ENCODE data around the gene TNS1. TPM values are rescaled to one million over a fixed set of nuclear protein-coding genes. Genes with fewer than 3 reads are reported as not detected.

Gene TNS1
- total RNA-seq, 1 donor from 2014 or later: 106 TPM

DNA sequence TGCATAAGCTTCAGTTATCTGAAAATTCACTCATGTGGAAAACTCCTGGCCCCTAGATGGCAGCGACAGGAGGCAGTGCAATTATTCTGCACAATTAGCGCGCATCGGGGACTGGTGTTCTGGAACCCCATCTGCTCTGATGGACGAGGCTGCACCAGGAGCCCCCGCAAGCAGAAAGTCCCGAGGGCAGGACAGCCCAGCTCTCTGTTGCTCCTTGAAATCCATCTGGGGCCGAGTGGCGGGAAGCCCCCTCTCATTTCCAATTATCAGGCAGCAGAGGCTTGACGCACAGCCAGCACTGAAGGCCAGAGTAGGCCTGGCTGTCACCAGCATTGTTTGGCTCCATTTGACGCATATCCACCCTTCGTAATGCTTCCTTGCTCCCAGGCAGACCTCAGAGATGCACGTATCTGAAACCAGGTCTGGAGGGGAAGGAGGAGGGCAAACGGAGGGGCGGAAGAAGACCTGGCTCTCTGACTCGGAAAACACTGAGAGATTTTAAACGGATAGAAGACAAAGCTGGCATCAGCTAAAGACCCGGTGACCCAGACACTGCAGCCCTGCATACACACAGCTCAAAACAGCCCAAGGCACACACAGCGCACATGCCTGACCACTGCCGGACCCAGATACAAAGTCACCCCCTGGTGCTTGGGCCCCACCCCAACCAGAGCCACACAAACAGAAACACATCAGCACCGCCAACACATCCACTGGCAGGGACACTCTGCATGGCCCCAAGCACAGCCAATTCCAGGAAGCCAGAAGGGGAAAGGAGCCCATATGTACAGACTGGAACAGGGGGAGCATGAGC is 69.8 kb downstream of the TNS1 start:
- DNase-seq (ENCODE audit: low read depth): no peak

DNA sequence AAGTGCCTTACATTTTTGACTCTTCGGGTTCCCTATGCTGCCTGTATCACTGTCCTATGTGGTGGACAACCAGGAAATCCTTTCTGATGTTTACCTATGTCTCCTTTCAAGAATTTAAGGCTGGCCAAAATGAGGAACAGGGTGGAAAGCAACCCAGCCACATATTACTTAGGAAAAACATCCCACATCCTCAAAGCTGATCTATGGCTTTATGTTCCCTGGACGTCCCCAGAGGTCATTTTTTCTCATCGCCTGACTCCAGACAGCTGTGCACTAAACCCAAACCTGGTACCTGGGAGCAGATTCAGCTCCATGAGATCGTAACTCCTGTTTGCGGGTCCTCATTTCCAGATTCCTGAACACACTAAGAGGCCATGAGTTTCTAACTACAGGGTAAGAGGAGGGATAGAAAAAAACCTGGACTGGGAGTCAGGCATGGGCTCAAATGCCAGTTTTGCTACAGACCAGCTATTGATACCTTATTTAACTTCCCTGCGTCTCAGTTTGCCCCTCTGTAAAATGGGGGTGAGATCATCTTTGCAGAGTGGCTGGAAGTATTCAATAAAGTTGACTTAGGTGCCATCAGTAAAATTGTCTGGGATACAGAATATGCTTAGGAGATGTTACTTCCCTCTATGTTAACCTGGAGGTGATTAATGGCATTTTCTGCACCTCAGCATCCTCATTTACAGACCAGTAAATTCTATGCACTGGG is 70.8 kb downstream of the TNS1 start:
- no peak for DNase-seq (ENCODE audit: low read depth)

DNA sequence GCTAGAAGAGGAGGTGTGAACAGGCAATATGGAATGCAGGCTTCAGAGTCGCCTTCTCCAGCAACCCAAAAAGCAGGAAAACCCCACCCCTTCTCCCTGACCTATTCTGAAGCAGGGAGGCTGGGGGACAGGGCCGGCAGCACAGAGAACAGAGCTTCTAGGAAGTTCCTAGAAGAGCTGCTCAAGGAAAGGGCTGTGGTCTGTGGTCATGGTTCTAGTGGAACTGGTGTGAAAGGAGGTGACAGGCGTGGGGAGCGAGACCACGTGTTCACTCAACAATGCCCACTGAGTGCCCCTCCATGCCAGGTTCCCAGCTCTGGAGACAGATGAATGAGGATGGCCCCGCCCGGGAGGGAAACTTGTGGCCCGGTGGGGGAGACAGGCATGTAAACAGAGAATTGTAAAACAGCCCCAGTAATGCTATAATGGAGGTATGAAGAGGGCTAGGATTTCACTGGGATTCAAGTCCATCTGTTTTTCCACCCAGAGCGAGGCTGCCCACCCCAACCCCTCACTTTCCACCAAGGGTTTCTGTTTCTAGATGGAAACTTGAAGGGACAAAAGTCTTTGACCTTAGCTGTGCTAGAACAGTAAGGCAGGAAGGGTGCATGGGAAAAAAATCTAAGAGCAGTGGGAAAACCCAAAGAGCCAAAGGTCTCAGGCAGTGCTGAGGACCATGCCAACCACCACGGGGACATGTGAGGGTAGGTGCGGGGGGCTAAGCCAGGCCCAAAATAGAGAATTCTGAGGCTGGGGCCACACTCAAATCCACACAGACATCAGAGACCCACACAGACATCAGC is 71.8 kb downstream of the TNS1 start:
- DNase-seq (ENCODE audit: low read depth): peak; percentile 88

DNA sequence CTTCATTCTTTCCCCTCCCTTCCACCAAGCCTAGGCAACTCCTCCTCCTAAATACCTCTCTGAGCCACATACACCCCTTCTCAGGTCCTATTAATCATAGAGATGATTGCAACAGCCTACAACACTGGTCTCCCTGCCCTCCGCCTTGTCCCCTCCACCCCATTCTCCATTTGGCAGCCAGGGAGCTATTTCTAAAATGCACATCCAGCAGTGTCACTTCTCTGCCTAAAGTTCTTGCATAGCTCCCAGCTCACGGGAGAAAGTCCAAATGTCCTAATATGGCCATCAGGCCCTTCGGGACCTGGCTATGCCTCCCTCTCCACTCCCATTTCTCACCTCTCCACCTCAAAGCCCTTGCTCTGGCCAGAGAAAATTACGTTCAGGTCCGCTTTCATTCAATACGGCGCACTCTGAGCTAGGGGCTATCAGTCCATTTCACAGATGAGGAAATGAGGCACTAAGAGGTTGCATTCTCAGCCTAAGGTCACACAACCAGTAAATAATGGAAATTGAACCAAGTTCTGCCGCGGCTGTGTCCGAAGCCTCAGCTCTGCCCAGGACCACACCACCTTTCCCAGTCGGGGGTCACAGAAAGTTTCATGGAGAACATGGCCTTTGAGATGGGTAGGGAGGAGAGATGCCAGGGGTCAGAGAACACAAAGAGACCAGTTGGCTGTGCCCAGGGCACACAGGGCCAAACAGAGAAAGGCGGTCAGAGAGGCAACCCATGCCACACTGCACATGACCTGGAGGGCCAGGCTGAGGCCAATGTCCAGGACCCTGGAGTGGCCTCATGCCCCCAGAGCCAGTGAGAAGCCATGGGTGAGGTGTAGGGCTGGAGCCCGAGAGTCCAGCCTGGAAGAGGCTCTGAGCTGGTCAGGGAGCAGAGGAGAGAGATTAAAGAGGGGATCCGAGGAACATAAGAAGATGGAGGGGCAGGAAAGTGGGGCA is 72.8 kb downstream of the TNS1 start:
- DNase-seq (ENCODE audit: low read depth): no peak

DNA sequence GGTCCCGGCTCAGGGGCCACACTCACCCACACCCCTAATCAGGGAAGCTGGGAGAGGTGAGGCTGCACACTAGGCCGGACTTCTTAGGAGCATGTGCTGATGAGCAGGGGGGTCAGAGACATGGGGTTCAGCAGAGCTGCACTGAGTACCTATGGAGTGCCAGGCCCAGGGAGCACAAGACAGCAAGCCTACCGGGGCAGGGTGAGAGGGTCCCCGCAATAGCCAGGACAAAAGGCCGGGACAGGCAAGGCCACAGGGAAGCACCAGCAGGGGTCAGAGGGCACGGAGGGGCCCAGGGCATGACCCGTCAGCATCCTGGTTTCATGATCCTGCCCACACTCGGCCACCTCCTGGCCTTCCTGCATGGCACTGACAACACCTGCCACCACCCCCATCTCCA is 73.5 kb downstream of the TNS1 start:
- DNase-seq (ENCODE audit: low read depth): no peak

DNA sequence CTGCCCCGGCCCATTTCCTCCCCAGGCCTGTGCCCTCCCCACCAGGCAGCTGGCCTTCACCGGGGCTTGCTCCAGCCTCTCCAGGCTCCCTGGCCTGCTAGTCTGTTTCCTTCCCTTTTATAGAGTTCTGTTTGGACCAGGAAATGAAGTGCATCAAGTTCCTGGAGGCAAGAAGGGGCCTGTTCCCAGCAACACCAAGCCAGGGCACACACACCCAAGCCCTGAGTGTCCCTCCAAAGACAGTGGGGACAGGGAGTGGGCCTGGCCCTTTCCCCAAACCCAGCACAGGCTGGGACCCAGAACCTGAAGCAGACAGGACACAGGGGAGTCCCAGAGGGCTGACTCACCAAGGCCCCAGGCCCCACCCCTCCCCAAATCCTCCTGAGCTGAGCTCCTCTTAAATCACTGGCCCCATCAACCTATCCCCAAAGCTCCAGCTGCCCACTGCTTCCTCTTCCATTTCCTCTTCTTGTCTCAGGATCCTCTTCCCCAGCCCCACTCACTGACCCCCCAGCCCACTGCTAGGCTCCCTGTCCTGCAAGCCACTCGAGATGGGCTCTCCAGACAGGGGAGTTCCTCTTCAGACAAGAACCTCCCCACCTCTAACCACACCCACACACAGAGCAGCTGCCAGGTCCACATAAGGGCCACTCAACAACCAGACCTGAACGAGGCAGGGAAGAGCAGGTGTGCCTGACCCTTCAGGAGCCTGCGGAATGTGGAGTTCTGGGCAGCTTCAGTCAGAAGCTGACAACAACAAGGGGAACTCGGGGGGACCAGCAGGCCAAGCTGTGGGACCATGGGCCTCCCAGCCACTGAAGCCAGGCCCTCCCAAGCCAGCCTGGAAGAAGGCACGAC is 74.2 kb downstream of the TNS1 start:
- DNase-seq (ENCODE audit: low read depth): no peak

DNA sequence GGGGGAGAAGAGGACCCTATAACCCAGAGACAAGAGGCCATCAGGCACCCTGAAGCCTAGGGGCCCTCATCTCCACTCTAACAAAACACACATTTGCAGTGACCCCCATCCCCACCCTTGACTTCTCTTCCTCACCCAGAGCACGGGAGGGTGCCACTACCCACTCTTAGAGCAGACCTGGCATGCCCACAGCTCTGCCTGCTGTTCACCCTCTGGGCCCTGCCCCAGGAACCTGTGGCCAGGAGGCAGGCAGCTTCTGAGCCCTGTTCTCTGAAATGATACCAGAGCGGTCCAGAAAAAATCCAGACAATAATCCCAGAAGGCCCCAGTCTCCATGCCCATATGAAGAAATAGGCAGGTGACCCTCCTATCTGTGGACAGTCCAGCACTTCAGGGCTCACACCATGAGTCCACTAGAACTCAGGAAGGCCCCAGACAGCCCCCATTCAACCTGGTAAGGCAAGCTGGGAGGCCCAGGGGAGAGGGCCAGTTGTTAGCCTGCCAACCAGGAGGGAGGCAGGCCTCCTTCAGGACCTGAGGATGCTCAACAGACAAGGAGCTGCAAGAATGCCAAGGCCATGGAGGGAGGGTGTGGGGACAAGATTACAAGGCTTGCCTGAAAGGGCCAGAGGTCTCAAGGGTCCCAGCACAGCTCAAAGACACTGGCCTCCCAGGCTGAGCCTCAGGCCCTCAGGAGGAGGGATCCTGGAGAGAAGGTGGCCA is 75.0 kb downstream of the TNS1 start:
- DNase-seq (ENCODE audit: low read depth): no peak

DNA sequence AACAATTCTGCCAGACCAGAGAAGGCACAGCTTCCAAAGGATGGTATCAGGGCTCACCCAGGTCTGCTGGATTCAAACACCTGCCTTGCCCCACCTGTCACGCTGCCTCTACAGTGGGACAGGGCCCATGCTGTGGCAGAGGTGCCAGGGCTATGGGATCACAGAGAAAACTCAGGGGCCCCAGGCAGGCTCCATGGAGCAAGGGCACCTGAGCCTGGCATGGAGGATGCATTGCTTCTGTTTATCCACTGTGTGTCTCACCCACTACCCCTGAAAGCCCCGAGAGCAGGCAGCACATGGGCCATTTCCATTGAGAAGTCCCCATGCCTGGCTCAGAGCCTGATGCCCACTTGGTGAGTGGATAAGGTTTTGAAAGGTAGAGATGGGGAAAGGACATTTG is 76.0 kb downstream of the TNS1 start:
- no peak for DNase-seq (ENCODE audit: low read depth)

DNA sequence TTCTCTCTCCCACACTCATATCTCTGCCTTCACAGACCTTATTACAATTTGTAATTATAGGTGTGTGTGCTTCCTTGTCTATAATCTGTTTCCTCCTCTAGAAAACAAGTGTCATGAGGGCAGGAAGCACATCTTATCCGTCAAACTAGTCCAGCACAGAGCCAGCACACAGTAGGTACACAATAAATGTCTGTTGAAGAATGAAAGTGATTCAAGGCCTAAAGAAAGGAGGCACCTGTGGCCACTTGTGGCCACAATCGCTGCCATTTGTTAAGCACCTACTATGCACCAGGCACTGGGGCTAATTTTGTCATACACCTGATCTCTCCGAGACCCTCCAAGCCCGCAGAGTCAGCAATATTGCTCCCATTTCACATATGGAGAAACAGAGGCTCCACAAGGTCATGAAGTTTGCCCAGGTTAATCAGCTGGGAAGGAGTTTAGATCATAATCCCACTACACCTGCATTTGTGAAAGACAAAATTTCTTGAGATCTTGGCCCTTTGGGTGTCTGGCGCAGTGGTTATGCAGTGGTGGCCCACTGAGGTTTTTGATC is 78.4 kb downstream of the TNS1 start:
- no peak for DNase-seq (ENCODE audit: low read depth)

DNA sequence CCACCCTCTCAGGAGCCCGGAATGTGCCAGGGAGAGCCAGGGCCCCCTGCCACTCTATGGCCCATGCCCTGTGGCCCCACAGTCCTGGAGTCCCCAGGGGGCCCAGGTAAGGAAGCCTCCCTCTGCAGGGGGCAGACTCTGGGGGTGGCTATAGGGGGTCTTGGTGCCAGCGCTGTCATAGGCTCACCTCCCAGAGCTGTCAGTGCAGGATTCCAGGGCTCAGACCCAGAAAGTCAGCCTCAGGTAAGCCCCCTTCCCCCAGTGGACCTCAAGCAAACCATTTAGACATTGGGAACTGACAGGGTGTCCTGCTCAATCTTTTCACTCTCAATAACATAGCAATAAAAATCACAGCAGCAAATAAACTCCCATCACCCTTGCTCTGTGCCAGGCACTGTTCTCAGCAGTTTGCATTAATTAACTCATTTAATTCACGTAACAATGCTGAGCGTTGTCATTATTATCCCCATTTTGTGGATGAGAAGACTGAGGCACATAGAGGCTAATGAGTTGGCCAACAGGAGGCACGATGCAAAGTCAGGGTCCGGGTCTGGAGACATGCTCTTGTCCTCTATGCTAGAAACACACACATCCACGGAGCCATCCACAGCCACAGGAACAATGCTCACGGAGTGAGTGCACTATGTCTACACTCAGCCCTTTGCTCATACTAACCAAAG is 79.6 kb downstream of the TNS1 start:
- DNase-seq (ENCODE audit: low read depth): no peak

DNA sequence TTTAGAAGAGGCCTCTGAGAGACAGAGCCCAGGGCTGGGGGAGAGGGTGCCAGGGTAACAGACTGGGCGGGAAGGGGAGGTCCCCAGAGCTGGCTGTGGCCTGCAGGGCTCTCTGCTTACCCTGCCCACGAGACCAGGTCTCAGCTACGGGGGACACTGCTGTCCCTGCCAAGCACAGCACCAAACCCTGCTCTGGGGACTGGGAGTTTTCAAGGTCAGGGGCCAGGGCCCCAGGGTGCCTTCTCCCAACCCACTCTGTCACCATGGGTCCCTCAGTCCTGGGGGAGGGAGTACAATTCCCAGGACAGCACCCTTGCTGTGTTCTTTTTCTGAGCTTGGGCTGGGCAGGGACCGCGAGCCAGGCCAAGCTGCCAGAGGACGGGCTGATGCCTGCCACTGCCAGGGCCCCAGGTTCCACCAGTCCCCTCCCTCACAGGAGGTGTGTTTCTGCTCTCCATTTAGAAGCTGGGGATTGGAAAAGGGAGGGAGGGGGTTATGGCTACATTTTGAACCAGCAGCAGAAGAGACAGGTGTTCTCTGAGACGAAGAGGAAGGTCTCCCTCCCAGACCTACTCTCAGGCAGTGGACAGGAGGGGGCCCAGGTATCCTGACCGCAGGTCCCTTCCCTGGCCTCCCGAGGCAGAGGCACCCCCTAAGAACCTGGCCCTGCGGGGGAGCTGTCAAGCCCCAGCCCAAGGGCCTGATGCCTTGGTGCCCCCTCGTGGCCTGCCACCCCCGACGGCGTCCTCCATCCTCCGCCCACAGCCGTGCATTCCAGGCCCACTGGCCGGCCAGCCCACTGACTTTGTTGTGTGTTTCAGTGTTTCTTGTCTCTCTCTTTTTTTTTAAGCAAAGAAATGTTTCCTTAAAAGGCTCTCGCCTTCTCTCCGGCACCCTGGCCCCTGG is 80.4 kb downstream of the TNS1 start:
- DNase-seq (ENCODE audit: low read depth): no peak

DNA sequence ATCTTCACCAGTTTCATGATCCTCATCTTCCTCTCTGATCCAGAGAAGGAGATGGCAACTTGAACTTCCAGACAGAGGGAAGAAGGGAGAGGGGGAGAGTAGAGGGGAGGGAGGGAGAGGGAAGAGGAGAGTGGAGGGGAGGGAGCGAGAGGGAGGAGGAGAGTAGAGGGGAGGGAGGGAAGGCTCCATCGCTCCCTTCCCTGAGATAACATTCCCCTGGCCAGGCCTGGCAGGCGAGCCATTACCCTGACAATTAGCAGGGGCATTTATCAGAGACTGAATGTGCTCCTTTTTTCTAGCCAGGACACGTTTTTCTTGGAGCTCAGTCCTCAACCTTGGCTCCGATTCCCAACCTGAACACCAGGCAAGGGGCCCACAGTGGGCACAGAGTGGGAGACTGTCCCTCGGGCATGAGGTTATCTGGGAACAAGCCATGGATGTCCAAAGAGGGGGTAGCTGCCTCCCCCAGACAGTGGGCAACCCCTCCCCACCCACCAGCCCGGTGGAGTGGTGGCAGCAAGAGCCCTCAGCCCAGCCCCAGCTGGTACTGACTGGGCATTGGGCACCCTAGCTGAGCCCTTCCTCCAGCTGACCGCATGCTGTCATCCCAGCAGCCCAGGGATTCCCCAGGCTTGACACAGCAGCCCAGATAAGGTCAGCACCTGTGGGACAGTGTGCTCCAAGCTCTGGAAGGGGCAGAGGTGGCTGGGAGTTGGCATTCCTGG is 81.8 kb downstream of the TNS1 start:
- DNase-seq (ENCODE audit: low read depth): peak; percentile 91

DNA sequence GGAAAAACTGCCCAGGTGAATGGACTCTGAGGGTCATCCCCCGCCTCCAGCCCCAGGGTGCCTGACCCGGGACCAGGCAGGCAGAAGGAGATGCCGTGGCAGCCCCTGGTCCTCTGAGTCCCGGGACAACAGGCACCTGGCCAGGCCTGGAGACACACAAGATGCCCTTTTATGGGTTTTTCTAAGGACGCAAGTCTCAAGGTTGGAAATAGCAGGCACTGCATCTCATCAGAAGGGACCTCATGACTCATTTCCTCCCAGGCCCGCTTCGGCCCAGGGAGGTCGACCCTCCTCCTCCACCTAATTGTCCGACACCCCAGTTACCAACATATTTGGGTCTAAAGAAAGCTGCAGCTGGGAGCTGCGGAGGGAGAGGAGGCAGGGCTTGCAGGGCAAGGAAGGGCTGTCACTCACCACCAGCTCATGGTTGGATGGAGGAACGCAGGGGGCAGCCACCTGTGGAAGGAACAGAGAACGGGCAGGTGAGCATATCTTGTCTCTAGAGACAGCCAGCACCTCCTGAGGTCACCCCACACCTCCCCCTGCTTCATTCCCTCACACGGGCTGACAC is 82.9 kb downstream of the TNS1 start:
- DNase-seq (ENCODE audit: low read depth): no peak

DNA sequence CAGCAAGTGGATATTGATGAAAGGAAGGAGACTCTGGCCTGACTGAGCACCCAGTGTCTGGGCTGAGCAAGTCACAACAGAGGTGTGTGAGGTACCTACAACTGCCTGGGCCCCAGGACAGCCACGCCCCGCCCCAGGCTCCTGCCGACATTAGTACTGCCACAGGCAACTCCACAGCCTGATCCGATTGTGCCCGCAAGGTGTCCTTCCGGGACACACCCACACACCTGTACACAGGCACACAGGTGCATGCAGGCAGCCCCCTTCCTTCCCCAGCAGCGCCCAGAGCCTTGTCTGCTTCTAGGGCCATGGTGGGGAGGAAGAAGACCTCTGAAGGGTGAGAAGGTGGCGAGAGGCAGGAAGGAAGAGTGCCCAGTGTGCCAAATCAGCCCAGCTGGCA is 83.6 kb downstream of the TNS1 start:
- no peak for DNase-seq (ENCODE audit: low read depth)

DNA sequence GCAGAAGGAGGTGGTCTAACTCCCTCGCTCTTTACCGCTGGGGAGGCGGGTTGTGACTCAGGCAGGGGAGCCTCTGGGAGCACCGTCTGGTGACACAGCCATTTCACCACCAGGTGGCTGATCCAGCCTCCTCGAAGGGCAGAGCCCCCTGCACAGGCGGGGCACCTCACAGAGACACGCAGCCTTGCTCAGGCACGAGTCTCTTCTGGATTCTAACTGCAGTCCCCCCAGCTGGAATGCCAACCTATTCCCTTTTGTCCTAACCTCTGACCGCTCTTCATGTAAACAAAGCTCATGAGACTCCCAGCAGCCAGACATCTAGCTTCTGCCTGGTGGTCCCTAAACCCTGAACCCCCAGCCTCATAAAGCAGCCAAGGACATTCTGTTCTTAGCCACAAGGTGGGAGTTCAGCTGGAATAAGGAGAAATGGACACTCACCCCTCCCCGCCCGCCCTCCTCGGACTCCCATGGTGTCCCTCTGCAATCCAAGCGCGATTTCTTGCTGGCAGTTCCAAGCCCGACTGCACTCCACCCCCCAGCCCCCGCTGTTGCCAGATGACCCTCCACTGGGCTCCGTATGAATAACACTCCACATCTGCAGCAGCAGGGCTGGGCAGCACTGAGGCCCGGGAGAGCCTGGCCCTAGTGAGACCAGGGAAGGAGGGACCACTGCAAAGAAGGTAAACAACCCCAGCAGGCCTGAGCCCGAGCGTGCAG is 84.3 kb downstream of the TNS1 start:
- DNase-seq (ENCODE audit: low read depth): no peak

Measured in myocyte (in vitro differentiated cells).